CD4-positive, alpha-beta T cell treated with Interleukin-6 at 100 ng/mL for 8 hours (primary cell): Measurements from ENCODE around the gene CNIH1.
"Not testable (repeated sequence)": the region's sequence is repeated elsewhere in the genome, so short reads cannot be mapped to it uniquely, and the experiment has no call there.

Source experiments
- DNase-seq: peaks from one replicate; pipeline ENCODE4 v3.0.0-alpha.2; 2020; ENCODE audit warnings: mixed read lengths, low spot score

CNIH1 gene

GRCh38 chr14:54467280-54467679 is 26.1 kb upstream of the CNIH1 start:
- no peak for DNase-seq

GRCh38 chr14:54465654-54466053 is 24.5 kb upstream of the CNIH1 start:
- DNase-seq, result no peak

DNA sequence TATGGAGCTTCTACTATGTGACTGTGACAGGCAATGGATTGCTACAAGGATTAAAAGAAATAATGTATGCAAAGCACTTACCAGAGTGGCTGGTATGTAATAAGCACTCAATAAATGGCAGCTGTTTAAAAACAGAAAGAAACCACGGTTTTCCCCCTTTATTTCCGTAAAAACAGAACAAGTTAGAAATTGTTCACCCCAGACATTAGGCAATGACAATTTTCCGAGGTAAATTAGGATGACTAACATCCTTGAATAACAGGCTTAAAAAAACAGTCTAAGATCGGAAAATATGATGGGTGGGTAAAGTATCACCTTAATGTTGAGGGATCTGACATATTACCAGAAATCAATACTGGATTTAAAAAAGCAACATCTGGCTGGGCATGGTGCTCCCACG is 20.9 kb upstream of the CNIH1 start:
- DNase-seq, result no peak

- no peak for DNase-seq
These were observed 17.9 kb upstream of the CNIH1 start for GRCh38 chr14:54459106-54459505.

GRCh38 chr14:54458536-54458935 is 17.4 kb upstream of the CNIH1 start:
- DNase-seq, result not testable (repeated sequence)

- no peak for DNase-seq
These were observed 16.4 kb upstream of the CNIH1 start for GRCh38 chr14:54457609-54457996.

DNA sequence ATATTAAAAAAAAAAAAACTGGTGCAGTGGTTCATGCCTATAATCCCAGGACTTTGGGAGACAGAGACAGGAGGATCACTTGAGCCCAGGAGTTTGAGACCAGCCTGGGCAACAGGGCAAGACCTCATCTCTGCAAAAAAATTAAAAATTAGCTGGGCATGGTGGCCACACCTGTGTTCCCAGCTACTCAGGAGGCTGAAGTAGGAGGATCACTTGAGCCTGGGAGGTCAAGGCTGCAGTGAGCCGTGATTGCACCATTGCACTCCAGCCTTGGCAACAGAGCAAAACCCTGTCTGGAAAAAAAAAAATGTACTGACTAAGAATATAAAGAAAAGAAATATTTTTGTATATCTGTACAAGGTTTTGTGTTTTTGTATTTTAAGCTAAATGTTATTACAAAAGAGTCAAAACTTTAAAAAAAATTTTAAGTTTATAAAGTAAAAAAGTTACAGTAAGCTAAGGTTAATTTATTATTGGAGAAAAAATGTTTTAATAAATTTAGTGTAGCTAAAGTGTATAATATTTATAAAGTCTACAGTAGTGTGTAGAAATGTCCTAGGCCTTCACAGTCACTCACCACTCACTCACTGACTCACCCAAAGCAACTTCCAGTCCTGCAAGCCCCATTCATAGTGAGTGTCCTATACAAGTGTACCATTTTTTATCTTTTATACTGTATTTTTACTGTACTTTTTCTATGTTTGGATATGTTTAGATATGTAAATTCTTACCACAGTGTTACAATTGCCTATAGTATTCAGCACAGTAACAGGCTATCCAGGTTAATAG is 15.8 kb upstream of the CNIH1 start:
- not testable (repeated sequence) for DNase-seq

GRCh38 chr14:54455363-54455762 is 14.2 kb upstream of the CNIH1 start:
- DNase-seq, result no peak

DNA sequence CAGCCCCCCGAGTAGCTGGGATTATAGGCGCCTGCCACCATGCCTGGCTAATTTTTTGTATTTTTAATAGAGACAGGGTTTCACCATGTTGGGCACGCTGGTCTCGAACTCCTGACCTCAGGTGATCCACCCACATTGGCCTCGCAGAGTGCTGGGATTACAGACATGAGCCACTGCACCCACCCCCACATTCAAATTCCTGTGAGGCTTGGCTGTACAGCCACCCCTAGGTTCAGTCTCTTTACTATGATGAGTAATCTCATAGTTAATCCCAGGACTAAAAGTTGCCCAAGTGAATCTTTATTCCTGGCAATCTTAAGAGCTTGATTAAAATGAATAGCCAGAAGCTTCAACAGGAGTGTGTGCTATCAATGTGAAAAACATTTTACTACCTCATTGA is 12.8 kb upstream of the CNIH1 start:
- DNase-seq, result not testable (repeated sequence)

DNA sequence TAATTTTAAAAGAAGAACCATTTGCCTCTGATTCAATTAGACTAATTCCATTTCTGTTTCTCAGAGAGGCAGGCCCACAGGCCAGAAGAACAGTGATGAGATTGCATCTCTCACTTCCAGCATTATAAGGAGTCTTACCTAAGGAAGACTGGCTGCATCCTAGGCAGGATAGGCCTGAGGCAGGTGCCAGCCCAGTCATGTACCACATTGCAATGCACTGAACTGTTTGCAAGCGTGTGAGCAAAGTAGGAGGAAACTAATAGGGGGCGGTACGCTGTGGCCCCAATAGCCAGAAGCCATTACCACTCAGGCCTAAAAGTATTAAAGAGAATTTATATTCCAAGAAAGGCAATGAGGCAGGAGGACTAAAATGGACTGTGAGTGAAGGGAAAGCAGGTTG is 12.1 kb upstream of the CNIH1 start:
- no peak for DNase-seq

DNA sequence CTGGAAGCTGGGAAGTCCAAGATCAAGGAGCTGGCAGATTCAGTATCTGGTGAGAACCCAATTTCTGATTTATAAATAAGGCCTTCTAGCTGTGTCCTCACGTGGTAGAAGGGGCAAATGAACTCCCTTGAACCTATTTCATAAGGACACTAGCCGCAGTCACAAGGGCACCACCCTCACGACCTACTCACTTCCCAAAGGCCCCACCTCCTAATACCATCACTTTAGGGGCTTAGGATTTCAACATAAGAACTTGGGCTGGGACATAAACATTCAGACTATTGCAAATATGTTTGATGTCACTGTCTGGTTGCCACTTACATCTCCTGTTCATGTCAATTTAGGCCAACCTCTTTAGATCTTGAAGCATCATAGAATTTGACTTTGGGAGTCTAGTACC is 10.8 kb upstream of the CNIH1 start:
- DNase-seq, result no peak

- no peak for DNase-seq
These were observed 10.0 kb upstream of the CNIH1 start for GRCh38 chr14:54451121-54451601.

DNA sequence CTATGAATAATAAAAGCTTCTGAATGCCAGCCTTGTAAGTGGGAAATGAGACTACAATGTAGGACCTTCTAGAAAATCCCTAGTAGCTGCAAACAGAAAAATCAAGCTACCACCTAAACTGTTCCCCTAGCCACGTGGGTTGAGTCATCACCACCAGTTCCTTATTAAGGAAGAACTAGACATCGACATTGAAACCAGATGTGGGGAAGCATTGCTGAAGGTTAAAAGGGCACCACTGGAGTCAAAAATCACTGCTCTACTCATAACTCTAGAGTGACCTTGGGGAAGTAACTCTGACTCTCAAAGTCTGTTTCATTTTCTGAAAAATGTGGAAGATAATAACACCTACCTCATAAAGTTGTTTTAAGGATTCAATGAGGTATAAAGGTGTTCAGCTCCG is 9.4 kb upstream of the CNIH1 start:
- DNase-seq, result no peak

DNA sequence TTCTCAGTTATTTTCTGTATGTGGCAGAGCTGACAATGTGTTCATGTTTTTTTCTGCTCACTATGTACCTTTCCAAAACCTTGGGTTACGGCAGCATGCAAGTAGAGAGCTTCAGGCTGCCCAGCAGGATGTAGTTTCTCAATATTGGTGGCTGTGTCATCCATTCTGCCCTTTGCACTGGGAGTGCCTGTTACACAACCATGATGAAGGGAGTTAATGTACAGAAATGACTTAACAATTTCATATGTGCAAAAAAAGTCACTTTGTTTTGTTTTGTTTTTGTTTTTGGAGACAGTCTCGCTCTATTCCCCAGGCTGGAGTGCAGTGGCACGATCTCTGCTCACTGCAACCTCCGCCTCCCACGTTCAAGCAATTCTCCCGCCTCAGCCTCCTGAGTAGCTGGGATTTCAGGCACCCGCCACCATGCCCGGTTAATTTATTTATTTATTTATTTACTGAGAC is 6.1 kb upstream of the CNIH1 start:
- no peak for DNase-seq

DNA sequence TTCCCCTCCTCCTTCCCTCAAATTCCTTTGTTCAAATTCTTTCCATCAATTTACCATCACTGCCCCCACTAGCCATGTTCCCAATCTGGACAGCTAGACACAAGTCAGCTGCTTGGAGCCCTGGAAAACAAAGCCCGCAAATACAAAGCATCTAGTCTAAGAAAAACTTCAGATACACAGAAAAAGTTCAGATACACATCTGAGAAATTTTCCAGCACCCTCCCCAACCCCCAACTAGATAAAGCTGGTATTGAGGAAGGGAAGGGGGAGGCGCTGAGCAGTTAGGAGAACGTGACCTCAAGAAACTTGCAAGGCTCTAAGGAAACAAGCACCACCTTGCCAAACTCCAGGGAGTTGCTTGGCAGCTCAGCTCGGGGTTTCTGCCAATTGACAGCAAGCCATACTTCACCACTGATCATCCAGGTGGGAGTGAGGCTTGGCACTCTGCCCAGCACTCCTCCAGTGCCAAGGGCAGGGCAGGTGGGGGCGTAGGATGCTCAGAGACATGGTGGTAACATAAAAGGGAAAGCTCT is 5.1 kb upstream of the CNIH1 start:
- DNase-seq, result no peak

DNA sequence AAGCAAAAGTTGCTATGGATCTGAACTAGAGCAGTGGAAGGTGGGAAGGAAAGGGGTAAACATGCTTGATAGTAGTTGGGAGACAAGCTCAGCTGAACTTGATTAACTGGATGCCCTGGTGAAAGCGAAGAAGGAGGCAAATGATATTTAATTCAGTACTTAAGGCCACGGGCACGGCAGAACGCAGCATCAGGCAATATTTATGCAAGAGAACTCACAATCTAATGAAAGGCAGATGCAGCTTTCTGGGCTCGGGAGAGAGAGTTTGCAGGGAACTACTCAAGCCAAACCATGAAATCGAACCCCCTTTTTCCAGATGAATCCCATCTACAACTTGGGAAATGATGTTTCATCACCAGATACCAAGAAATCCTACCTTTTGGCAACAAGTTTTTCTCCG is 3.5 kb upstream of the CNIH1 start:
- no peak for DNase-seq

DNA sequence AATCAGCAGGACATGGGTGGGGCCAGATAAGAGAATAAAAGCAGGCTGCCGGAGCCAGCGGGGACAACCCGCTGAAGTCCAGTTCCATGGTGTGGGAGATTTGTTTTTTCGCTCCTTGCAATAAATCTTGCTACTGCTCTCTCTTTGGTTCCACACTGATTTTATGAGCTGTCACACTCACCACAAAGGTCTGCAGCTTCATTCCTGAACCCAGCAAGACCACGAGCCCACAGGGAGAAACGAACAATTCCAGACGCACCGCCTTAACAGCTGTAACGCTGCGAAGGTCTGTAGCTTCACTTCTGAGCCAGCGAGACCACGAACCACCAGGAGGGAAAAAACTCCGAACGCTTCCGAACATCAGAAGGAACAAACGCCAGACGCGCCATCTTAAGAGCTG is 2.8 kb upstream of the CNIH1 start:
- no peak for DNase-seq

- not testable (repeated sequence) for DNase-seq
These were observed 1.8 kb upstream of the CNIH1 start for GRCh38 chr14:54442961-54443360.

GRCh38 chr14:54440476-54440872 is 700 bp downstream of the CNIH1 start:
- no peak for DNase-seq

DNA sequence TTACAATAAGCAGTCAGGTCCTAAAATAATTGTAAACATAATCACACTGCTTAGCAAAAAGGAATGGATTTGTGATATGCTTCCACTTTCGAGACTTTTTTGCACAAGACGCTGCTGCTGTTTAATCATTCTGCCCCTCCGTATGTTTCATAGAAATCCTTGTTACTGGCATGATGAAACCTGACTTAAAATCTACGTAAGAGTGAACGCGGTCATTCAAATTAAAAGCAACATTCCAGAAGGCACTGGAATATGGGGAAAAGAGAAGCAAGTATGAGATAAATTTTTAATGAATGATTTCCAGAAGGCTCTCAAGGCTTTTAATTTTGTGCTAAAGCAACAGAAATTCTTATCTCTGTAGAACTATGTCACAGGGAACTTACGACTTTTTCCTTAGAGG is 1.1 kb downstream of the CNIH1 start:
- no peak for DNase-seq

DNA sequence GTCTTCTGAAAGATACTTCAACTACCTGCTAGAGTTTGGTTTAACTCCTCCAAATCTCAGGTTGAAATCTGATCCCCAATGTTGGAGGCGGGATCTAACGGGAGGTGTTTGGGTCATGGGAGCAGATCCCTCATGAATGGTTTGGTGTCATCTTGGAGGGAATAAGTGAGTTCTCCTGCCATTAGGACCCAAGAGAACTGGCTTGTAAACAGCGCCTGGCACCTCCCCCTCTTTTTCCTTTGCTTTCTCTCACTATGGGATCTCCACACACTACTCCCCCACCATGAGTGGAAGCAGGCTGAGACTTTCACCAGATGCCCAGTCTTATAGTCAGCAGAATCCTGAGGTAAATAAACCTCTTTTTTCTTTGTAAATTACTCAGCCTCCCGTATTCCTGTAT is 2.5 kb downstream of the CNIH1 start:
- DNase-seq, result no peak

GRCh38 chr14:54437954-54438353 is 3.2 kb downstream of the CNIH1 start:
- DNase-seq, result not testable (repeated sequence)

DNA sequence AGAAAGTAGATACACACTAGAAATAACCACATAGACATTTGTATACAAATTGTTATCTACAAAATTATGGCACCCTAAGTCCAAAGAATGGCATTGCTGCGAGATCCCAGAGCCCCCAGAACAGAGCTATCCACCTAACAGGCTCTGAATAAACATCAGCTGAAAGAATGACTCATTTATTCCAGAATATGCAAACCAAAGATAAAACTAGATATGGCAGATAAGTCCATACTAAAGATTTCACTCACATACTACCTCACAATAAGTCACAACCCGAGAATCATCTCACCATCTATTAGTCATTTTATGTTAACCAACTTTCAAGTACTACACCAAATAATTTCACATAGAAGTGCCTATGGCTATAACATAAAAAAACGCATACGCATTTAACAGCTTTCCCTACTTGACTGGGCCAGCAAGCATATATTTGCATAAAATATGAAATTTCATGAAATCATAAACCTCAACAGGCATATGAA is 5.6 kb downstream of the CNIH1 start:
- DNase-seq, result peak; percentile 5

DNA sequence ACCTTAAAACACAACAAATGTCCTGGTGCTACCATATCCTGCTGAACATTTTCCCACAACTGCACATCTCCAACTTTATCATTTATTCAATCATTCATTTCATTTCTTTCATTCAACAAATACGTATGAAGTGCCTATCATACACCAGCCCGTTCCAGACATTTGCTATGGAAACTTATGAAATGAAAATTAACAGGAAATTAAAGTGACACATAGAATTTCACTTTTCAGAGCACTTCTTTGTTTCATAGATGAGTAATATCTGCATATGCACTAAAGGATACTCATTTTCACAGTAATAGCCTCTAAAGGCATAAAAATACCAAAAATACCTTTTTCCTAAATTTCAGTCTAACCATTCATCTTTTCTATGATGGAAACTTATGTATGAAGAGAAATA is 12.6 kb downstream of the CNIH1 start:
- DNase-seq, result no peak
